Adipose tissue (tissue), 3 donors: ENCODE measurements around the gene PHYKPL. TPM values are rescaled to one million over a fixed set of nuclear protein-coding genes. Genes with fewer than 3 reads are reported as not detected.
"Not testable (repeated sequence)": the region's sequence is repeated elsewhere in the genome, so short reads cannot be mapped to it uniquely, and the experiment has no call there.

ENCODE experiments used
- H3K27ac ChIP-seq: one replicate; pipeline ENCODE4 v1.5.1; 2013; ENCODE audit warnings: low read depth, low read length
- WGBS, 3 donors: extraction: QIAGEN DNeasy Blood & Tissue Kit; methylation state at CpG; one replicate each; pipeline ENCODE4 v1.1.7; 2013; 5-methylcytosine and 5-hydroxymethylcytosine counted together
- polyA plus RNA-seq, 3 donors: library from polyadenylated mRNA; stranded (reverse); fragments of 200-250 nt; gene quantifications; one replicate each; pipeline ENCODE4 v1.2.3, GENCODE V29; 2013
- donor health status: healthy with polysubstance abuse.
- donor health status: Bipolar disorder and iron deficiency.
- donor health status: healthy.

PHYKPL gene
- polyA plus RNA-seq, 3 donors = 32.0 to 76.5 (median 65.5) TPM

DNA sequence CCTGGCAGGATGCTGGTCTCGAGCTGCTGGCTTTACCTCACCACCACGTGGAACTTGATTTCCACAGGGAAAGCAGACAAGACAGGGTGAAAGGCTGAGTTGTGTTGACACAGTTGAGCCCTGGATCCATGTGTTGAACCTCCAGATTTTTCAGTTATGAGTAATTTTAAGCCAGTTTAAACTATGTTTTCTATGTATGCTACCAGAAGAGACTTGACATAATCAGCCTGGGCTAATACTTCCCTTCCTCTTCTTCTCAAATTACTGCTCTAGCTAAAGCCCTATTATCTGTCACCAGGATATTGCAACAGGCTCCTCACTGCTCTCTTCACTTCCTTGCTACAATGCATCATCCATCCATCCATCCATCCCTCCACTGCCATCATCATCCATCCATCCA lies 12.0 kb upstream of the PHYKPL start:
- H3K27ac ChIP-seq = no peak overlapping the region
- WGBS, 3 donors = 75 to 89% (median 87%) methylated on average over 2 of the region's 2 CpGs

DNA sequence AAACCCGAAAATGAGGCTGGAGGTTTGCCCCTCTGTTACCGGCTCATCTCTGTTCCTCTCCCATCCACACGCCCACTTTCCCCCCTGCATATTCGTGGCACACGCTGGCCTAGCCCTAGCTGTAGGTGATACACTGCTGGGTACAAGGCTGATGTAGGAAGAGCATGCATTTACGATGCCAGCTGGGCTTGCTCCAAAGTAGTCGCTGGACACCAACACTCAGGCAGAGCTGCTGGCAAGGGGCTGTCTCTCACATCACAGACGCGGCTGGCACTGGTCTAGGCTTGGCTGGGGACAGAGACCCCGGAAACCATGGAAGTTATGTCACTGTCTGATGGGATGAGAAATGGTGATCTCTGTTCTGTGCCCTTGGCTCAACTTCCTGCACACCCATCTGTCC lies 9.8 kb upstream of the PHYKPL start:
- WGBS, 3 donors = 76 to 82% (median 80%) methylated on average over 10 of the region's 10 CpGs
- no peak overlapping the region for H3K27ac ChIP-seq

DNA sequence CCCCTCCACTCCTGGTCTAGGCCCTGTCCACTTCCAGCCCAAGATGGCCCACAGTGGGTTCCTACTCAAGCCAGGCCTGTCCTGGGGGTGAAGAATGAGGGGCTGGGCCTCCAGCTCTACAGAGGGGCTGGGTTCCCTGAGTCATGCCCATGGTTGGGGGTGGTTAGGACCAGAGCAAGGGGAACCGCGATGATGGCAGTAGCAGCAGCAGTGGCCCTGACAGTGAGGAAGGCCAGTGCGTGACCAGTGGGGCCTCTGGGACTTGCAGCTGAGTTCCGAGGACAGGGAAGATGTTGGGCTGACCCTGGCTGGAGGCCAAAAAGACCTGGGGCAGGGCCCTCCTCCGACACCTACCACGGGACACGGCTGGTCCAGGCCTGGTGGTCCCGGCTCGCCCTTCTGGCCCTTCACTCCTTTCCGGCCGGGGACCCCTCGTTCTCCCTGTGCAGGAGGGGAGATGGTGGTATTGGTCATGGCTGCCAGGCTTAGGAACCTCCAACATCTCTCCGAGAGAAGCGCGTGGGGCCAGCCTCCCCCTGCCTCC lies 9.2 kb upstream of the PHYKPL start:
- WGBS, 3 donors = 68 to 86% (median 79%) methylated on average over 10 to 15 of the region's 15 CpGs
- H3K27ac ChIP-seq = no peak overlapping the region

DNA sequence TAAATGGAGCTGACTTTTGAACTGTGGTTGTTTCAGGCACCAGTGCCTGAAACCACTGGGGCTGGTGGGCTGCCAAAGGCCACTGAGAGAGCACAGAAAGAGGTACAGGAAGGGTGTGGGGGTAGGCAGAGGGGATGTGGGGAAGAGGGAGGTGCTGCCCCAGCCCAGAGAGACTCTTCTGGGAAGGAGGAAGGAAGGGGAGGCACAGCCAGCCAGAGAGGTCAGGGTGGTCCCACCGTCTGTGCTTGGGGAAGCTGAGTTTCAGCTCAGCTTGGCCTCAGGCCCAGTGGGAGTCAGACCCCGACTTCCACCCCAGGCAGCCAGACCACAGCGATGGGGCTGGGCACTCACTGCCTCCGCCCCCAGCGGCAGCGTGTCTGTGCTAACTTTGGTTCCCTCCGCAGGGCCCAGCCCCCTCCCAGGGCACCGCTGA lies 8.6 kb upstream of the PHYKPL start:
- WGBS, 3 donors = 38 to 73% (median 51%) methylated on average over 8 of the region's 8 CpGs
- H3K27ac ChIP-seq = no peak overlapping the region

DNA sequence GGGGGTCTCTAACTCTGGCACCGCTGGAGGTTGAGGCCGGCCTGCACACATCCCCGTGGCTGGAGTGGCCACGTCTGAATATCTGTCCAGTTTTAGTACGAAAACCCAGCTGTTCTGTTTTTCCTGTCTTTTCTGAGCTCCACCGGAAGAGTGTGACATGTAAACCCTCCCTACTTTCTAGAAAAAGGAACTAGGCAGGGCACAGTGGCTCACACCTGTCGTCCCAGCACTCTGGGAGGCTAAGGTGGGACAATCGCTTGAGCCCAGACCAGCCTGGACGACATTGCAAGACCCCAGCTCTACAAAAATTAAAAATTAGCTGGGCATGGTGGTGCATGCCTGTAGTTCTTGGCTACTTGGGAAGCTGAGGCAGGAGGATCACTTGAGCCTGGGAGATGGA lies 8.2 kb upstream of the PHYKPL start:
- H3K27ac ChIP-seq = no peak overlapping the region
- WGBS, 3 donors = 45 to 80% (median 58%) methylated on average over 9 of the region's 9 CpGs

DNA sequence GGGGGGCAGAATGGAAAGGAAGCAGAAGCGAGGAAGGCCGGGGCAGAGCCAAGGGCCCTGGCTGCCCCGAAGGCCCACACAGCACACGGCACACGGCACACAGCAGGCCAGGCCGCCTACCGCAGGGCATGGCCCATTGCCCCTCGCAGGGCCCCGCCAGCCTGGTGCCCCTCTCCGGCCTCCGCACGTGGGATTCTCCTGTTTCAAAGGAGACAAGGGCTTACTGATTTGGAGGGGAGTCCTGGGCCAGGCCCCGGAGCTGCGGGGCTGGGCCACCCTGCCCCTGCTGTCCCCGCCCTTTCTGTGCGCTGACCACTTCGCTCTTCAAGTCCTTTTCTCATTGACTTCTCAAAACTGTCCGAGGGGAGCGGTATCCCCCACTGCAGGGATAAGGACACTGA lies 7.7 kb upstream of the PHYKPL start:
- no peak overlapping the region for H3K27ac ChIP-seq
- WGBS, 3 donors = 67 to 85% (median 70%) methylated on average over 14 to 19 of the region's 19 CpGs

DNA sequence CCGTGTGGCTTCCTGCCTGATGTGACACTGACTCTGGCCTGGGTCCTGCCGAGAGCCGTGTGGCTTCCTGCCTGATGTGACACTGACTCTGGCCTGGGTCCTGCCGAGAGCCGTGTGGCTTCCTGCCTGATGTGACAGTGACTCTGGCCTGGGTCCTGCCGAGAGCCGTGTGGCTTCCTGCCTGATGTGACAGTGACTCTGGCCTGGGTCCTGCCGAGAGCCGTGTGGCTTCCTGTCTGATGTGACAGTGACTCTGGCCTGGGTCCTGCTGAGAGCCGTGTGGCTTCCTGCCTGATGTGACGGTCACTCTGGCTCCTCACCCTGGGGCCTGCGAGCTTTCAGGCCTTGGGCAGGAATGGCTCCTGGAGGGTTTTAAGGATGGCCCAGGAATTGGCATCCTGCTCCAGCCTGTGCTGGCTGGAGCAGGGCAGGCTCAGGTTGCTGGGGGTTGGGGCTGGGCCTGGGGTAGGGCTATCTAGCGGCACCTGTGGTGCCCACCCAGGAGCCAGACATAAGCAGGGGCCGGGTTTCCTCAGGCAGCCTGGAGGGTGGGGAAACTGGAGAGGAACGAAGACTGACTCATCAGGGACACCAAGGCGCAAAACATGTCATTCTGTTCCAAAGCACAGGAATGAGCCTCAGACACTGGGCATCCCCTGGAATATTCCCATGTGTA lies 7.2 kb upstream of the PHYKPL start:
- H3K27ac ChIP-seq = not testable (repeated sequence)
- 35 to 69% (median 37%) methylated on average over 11 to 15 of the region's 16 CpGs for WGBS, 3 donors

DNA sequence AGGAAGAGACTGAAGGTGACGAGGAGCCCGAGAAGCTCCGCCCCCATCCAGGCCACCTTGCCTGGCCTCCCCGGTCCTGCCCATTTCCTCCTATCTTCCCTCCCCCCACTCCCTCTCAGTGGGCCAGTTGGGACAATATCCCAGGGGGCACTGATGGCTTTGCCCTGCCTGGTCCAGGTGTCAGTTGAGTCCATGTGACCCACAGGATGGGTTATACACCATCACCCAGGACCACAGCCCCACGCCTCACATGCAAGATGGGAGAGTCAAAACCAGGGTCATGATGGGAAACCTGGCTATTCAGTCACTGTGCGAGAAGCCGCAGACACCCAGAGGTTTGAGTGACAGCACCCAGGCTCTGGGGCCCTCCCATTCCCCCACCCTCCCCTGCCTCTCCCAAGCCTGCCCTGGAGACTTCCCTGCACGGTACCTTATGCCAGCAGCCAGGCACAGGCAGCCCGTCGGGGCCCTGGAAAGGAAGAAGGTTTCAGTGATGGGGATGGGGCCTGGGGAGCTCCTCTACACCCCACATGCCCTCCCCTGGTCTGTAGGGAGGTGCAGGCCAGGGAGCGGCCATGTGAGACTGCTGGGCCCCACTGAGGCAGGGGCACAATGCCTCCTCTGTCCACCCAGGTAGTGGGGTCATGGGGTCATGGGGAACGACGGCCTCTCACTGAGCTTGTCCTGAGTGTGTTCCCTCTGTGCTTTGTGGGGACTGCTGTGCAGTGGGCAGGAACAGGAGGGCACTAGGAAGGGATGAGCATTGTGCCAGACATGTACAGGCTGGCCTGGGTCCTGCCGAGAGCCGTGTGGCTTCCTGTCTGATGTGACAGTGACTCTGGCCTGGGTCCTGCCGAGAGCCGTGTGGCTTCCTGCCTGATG lies 6.3 kb upstream of the PHYKPL start:
- 45 to 71% (median 53%) methylated on average over 17 of the region's 17 CpGs for WGBS, 3 donors
- H3K27ac ChIP-seq = peak overlapping the region; percentile 62

DNA sequence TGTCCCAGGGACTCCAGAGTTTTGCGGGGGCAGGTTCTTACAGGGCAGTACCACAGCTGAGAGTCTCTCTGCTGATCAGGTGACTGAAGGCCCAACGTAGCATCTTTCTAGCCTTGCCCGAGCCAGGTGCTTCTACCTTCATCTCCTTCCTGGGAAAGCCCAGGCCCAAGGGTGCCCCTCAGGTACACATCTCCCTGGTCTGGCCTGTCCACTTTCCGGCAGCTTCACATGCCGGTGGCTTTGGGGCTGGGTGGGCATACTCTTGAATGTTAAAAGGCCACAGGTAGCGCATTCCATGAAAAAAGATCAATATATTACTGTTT lies 5.7 kb upstream of the PHYKPL start:
- H3K27ac ChIP-seq = no peak overlapping the region
- 92 to 93% (median 93%) methylated on average over 6 of the region's 6 CpGs for WGBS, 3 donors

DNA sequence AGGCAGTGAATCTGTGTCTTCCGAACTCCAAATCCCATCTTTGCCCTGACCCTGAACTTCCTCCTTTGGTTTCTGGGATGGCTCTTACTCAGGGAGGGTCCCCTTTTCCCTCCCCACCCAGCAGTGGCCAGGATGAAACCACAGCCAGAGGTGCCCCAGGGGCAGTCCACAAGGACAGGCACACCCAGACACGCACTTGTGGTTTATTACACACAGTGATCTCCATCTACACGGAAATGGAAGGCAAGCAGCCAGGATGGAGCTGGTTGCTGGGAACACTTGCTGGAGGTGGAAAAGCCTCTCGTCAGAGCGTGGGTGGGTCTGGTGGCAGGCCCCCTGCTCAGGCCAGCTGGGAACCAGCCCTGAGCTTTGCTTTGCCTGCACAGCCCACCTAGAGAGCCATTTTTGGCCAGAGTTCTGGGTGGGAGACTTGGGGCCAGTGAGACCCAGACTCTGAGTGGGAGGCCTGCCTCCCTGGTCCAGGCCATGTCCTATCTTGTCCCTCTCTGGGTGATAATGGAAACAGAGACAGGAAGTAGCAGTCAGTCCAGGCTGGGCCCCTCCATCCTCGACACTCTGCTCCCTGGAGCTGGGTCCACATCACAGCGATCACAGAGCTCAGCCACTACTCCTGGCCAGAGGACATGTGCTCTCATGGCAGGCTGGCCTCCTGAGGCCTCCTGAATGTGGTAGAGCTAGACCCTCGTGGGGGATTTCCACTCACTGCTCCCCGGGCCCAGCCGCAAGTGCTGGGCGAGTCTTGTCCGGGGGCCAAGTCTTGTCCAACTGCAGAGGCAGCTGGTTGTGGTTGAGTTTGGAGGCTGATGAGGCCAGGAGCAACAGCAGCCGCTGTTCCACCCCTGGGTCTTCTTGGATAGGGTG lies 5.1 kb upstream of the PHYKPL start:
- no peak overlapping the region for H3K27ac ChIP-seq
- 61 to 78% (median 63%) methylated on average over 13 of the region's 13 CpGs for WGBS, 3 donors

DNA sequence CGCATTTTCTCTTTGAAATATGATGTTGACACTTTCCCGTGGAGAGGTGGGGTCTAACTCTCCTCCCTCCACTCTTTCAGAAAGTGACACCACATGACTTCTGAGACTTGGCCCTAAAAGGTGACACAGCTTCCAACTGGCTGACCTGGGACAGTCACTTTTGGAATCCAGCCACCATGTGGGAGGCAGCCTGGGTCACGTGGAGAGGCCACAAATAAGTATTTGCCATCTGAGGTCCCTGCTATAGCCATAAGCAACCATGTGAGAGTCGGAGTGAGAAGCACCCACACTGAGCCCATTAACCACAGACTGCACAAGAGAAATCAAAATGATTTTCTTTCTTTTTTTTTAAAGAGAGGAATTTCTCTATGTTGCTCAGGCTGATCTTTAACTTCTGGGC lies 4.1 kb upstream of the PHYKPL start:
- no peak overlapping the region for H3K27ac ChIP-seq
- WGBS, 3 donors = 22 to 33% (median 33%) methylated on average over 4 of the region's 4 CpGs

DNA sequence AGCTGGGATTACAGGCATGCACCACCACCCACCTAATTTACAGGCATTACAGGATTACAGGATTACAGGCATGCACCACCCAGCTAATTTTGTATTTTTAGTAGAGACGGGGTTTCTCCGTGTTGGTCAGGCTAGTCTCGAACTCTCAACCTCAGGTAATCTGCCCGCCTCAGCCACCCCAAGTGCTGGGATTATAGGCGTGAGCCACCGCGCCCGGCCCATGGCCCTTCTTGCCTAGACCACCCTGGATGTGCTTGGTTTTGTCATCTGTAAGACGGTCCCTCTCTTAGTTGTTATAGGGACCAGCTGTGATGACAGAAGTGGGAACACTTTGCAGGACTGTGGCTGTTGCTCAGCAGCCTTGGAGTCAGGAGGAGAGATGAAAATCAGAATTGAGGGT lies 3.5 kb upstream of the PHYKPL start:
- H3K27ac ChIP-seq = no peak overlapping the region
- 90 to 94% (median 90%) methylated on average over 9 of the region's 9 CpGs for WGBS, 3 donors

DNA sequence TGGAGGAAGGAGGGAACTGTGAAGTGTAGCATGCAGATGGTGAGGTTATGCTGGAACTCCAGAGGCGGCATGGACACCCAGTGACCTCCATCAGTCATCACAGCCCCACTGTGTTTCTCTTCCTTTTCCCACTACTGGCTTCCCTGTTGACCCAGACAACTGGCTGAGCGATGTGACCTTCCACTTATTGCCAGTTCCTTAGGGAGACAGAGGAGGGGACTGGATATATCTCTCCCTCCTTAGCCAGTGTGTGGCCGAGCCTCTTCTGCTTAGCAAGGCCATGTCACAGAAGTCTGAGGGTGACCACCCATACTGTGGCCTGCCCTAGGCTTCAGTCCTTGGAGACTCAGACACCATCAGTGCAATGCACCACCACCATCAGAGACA lies 3.0 kb upstream of the PHYKPL start:
- 70 to 77% (median 74%) methylated on average over 3 of the region's 3 CpGs for WGBS, 3 donors
- H3K27ac ChIP-seq = no peak overlapping the region

DNA sequence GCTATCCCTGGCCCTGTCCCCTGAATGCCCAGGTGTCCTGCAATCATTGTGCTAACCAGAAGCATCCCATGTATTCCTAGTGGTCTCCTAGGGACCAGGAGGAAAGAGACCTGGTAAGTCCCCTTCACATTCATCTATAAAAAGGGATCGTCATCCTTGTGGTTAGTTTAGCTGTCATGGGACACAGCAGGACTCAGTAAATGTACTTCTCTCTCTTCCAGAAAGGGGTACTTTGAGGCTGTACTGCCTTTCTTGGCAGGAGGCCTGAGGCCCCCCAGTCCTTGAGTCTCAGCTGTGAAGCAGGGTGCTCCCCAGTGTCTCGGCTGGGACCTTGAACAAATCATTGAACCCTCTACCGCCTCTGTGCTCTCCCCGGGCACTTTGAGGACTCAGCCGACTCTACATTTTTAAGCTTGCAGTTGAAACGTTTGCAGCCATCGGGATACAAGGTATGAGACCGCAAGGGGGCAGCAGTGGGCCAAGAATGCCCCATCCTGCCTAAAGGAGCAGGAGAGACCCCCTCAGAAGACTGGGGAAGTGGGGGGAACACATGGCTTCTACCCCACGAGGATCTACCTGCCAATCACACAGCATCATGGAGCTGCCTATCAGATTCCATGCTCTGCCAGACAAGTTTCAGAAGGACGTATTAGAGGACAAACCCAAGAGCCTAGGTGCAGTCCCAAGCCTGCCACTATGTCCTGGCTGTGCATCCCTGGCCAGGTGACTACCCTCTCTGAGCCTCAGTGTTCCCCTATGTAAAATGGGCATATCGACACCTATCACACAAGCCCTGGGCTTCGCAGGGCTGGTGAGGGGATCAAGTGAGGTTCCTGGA lies 2.4 kb upstream of the PHYKPL start:
- no peak overlapping the region for H3K27ac ChIP-seq

DNA sequence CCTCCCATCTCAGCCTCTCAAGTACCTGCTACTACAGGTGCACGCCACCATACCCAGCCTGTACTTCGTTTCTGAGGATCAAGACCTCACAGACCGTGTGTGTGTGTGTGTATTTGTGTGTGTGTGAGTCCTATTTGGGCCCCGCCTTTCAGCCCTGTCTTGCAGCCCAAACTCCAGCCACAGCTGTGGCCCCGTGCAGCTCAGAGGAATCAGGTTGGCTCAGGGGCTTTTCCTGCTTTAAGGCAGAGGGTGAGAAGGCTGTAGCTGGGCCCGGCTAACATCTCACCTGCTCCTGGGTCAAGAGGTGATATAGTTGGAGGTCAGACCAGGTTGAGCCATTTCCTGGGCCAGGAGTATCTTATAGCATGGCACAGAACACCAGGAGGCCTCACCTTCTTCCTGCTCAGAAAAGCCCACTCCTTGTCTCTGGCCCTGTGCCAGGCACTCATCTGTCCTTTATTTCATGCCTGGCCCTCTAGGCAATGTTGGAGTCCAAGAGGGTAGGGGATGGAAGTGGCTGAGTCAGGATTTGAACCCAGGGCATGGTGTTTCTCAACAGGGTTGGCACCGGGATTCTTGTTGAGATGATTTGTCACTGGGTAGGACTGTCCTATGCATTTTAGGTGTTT lies 1.6 kb upstream of the PHYKPL start:
- 85 to 93% (median 87%) methylated on average over 7 of the region's 7 CpGs for WGBS, 3 donors
- H3K27ac ChIP-seq = no peak overlapping the region

More for the DNA sequence above, 2.4 kb upstream of the PHYKPL start:
- 23 to 25% (median 24%) methylated on average over 12 of the region's 12 CpGs for WGBS, 3 donors

DNA sequence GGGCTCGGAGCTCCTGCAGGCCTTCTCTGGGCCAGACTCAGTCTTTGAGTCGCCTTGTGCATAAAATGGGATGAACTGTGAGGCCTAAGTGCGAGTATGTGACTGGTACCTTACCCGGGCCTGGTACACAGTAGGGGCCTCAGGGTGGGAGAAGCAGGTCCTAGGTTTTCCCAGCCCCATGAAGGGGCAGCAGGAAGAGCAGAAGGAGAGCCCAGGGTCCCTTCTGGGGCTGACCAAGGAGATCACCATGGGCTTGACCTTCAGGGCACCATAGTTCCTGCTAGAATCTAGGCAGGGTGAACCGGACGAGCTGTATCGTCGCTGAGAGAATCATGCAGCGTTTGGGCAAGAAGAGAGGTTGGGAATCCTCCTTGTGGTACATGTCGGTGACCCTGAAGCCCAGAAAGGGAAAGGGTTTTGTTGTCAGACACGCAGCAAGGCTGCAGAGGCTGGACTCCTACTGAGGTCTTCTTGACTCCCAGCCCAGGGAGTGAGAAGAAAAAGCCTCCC lies 373 bp upstream of the PHYKPL start:
- peak overlapping the region; percentile 66 for H3K27ac ChIP-seq
- 68 to 73% (median 69%) methylated on average over 11 of the region's 11 CpGs for WGBS, 3 donors

DNA sequence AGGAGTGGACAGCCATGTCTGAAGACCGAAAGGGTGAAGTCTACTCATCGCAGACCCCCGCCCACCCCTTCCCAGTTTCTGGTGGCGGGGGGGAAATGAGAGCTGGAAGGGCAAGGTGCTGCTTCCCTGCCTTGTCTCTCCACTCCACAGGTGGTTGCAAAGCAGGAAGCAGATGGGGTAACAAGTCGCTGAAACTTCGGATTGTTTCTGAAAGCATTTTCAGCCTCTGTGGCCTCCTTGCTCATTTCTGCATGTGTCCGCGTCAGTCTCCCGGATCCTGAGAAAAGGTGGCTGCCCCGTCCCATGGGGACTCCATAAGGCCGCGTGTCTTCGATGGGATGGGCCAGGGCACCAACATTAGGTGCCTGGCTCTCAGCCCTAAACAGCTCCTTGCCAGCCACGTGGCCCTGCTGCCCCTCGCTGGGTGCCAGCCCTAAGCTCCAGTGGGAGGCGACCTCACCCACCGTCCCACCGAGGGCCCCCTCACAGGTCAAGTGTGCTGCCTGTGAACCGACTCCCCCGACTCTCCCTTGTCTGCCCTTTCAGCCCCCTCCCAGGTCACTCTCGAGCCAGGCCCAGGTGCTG lies 971 bp downstream of the PHYKPL start:
- H3K27ac ChIP-seq = peak overlapping the region; percentile 66
- WGBS, 3 donors = 17 to 22% (median 18%) methylated on average over 21 of the region's 21 CpGs
